GM18858 (cell line): Measurements from ENCODE around the gene LINGO3.

ENCODE experiments used
- ATAC-seq: cut with Tn5 transposase; IDR thresholded peaks from one replicate; pipeline ENCODE4 v1.9.1; 2021; ENCODE audit not compliant: unreplicated experiment

Gene LINGO3

GRCh38 chr19:2306281-2306806 lies 1.6 kb downstream of the LINGO3 start:
- ATAC-seq: no peak

- ATAC-seq: no peak
Measured at GRCh38 chr19:2305452-2306280, 2.3 kb downstream of the LINGO3 start.

GRCh38 chr19:2303211-2303798 lies 4.6 kb downstream of the LINGO3 start:
- ATAC-seq: no peak

- ATAC-seq: no peak
Measured at GRCh38 chr19:2302319-2303210, 5.4 kb downstream of the LINGO3 start.

- no peak for ATAC-seq
Measured at GRCh38 chr19:2300533-2300932, 7.4 kb downstream of the LINGO3 start.

GRCh38 chr19:2296141-2296540 lies 11.8 kb downstream of the LINGO3 start:
- ATAC-seq: no peak

- ATAC-seq: no peak
Measured at GRCh38 chr19:2294687-2295335, 13.1 kb downstream of the LINGO3 start.

- no peak for ATAC-seq
Measured at GRCh38 chr19:2291185-2291751, 16.7 kb downstream of the LINGO3 start.

- no peak for ATAC-seq
Measured at GRCh38 chr19:2290441-2291184, 17.3 kb downstream of the LINGO3 start.

GRCh38 chr19:2289714-2290435 lies 18.1 kb downstream of the LINGO3 start:
- ATAC-seq: no peak

GRCh38 chr19:2288818-2289713 lies 18.9 kb downstream of the LINGO3 start:
- ATAC-seq: no peak

- no peak for ATAC-seq
Measured at GRCh38 chr19:2288338-2288817, 19.6 kb downstream of the LINGO3 start.

- ATAC-seq: no peak
Measured at GRCh38 chr19:2287585-2288337, 20.2 kb downstream of the LINGO3 start.

- no peak for ATAC-seq
Measured at GRCh38 chr19:2286402-2287140, 21.4 kb downstream of the LINGO3 start.

- no peak for ATAC-seq
Measured at GRCh38 chr19:2283835-2284507, 24.0 kb downstream of the LINGO3 start.

GRCh38 chr19:2282862-2283237 lies 25.1 kb downstream of the LINGO3 start:
- no peak for ATAC-seq
